IPS-18a (cell line): ENCODE data around the gene ASIC2.

Experiments
- H3K27ac ChIP-seq: one replicate; pipeline ENCODE4 v1.5.1; 2013; ENCODE audit warnings: low read length
- H3K27me3 ChIP-seq: one replicate; pipeline ENCODE4 v1.6.1; 2013; ENCODE audit warnings: mild to moderate bottlenecking, low read length; ENCODE audit not compliant: control insufficient read depth, insufficient read depth
- H3K36me3 ChIP-seq: one replicate; pipeline ENCODE4 v1.6.1; 2013; ENCODE audit warnings: low read depth, low read length; ENCODE audit not compliant: control insufficient read depth
- H3K4me1 ChIP-seq: one replicate; pipeline ENCODE4 v1.6.1; 2013; ENCODE audit warnings: low read depth, low read length; ENCODE audit not compliant: control insufficient read depth
- H3K4me3 ChIP-seq: one replicate; pipeline ENCODE4 v1.5.1; 2013; ENCODE audit warnings: low read length
- H3K9ac ChIP-seq: one replicate; pipeline ENCODE4 v1.6.1; 2013; ENCODE audit warnings: mild to moderate bottlenecking, low read length, moderate library complexity
- H3K9me3 ChIP-seq: one replicate; pipeline ENCODE4 v1.6.1; 2013; ENCODE audit warnings: low read depth, low read length; ENCODE audit not compliant: control insufficient read depth

The ASIC2 gene

GRCh38 chr17:33167736-33168135 lies 125.4 kb downstream of the ASIC2 start:
- no peak overlapping the region for H3K27ac ChIP-seq
- no peaks in the 10 kb centered on the region for H3K27me3 ChIP-seq
- no peak overlapping the region for H3K4me3 ChIP-seq
- no peaks in the 10 kb centered on the region for H3K36me3 ChIP-seq
- no peak overlapping the region for H3K9ac ChIP-seq
- no peaks in the 10 kb centered on the region for H3K9me3 ChIP-seq
- H3K4me1 ChIP-seq, result no peaks in the 10 kb centered on the region

GRCh38 chr17:33166472-33166871 lies 126.6 kb downstream of the ASIC2 start:
- Histone ChIP-seq H3K4me1 (no peaks in the 10 kb centered on the region), H3K27me3 (no peaks in the 10 kb centered on the region)

GRCh38 chr17:33164169-33164881 lies 128.8 kb downstream of the ASIC2 start:
- H3K4me3 ChIP-seq, result no peak overlapping the region
- H3K27me3 ChIP-seq, result no peaks in the 10 kb centered on the region
- no peak overlapping the region for H3K27ac ChIP-seq
- H3K9me3 ChIP-seq, result no peaks in the 10 kb centered on the region
- H3K9ac ChIP-seq, result no peak overlapping the region
- no peaks in the 10 kb centered on the region for H3K4me1 ChIP-seq
- no peaks in the 10 kb centered on the region for H3K36me3 ChIP-seq

More at GRCh38 chr17:33166472-33166871, 126.6 kb downstream of the ASIC2 start:
- Histone ChIP-seq H3K9me3 (no peaks in the 10 kb centered on the region), H3K4me3 (no peak overlapping the region), H3K27ac (no peak overlapping the region), H3K36me3 (no peaks in the 10 kb centered on the region), H3K9ac (no peak overlapping the region)

GRCh38 chr17:33163533-33164168 lies 129.4 kb downstream of the ASIC2 start:
- H3K4me1 ChIP-seq, result no peaks in the 10 kb centered on the region
- no peaks in the 10 kb centered on the region for H3K36me3 ChIP-seq
- no peak overlapping the region for H3K4me3 ChIP-seq
- no peak overlapping the region for H3K27ac ChIP-seq
- no peaks in the 10 kb centered on the region for H3K9me3 ChIP-seq
- no peak overlapping the region for H3K9ac ChIP-seq
- H3K27me3 ChIP-seq, result no peaks in the 10 kb centered on the region

GRCh38 chr17:33154869-33155455 lies 138.1 kb downstream of the ASIC2 start:
- Histone ChIP-seq H3K4me3 (no peak overlapping the region), H3K27me3 (no peaks in the 10 kb centered on the region), H3K4me1 (peaks cover 10% of the 10 kb centered on the region), H3K9ac (no peak overlapping the region), H3K9me3 (no peaks in the 10 kb centered on the region), H3K27ac (no peak overlapping the region), H3K36me3 (no peaks in the 10 kb centered on the region)

GRCh38 chr17:33152783-33153182 lies 140.3 kb downstream of the ASIC2 start:
- Histone ChIP-seq H3K27ac (no peak overlapping the region), H3K36me3 (no peaks in the 10 kb centered on the region), H3K4me3 (no peak overlapping the region), H3K4me1 (peaks cover 10% of the 10 kb centered on the region), H3K9ac (no peak overlapping the region), H3K27me3 (no peaks in the 10 kb centered on the region), H3K9me3 (no peaks in the 10 kb centered on the region)

- Histone ChIP-seq H3K4me1 (peaks cover 10% of the 10 kb centered on the region), H3K27ac (no peak overlapping the region), H3K36me3 (no peaks in the 10 kb centered on the region)
These were observed 141.5 kb downstream of the ASIC2 start for GRCh38 chr17:33151565-33151964.

GRCh38 chr17:33145941-33146340 lies 147.2 kb downstream of the ASIC2 start:
- no peaks in the 10 kb centered on the region for H3K4me1 ChIP-seq
- no peaks in the 10 kb centered on the region for H3K27me3 ChIP-seq
- no peaks in the 10 kb centered on the region for H3K9me3 ChIP-seq

More at GRCh38 chr17:33151565-33151964, 141.5 kb downstream of the ASIC2 start:
- no peaks in the 10 kb centered on the region for H3K27me3 ChIP-seq
- H3K4me3 ChIP-seq, result no peak overlapping the region
- H3K9ac ChIP-seq, result no peak overlapping the region
- no peaks in the 10 kb centered on the region for H3K9me3 ChIP-seq

GRCh38 chr17:33144837-33145236 lies 148.3 kb downstream of the ASIC2 start:
- H3K4me1 ChIP-seq, result peaks cover 10% of the 10 kb centered on the region
- no peak overlapping the region for H3K9ac ChIP-seq
- H3K27me3 ChIP-seq, result no peaks in the 10 kb centered on the region
- H3K36me3 ChIP-seq, result no peaks in the 10 kb centered on the region
- no peaks in the 10 kb centered on the region for H3K9me3 ChIP-seq
- no peak overlapping the region for H3K27ac ChIP-seq
- no peak overlapping the region for H3K4me3 ChIP-seq

More at GRCh38 chr17:33145941-33146340, 147.2 kb downstream of the ASIC2 start:
- Histone ChIP-seq H3K36me3 (no peaks in the 10 kb centered on the region), H3K9ac (no peak overlapping the region), H3K4me3 (no peak overlapping the region), H3K27ac (no peak overlapping the region)

- no peak overlapping the region for H3K4me3 ChIP-seq
- no peak overlapping the region for H3K27ac ChIP-seq
- H3K4me1 ChIP-seq, result peaks cover 12% of the 10 kb centered on the region
- no peaks in the 10 kb centered on the region for H3K27me3 ChIP-seq
- no peaks in the 10 kb centered on the region for H3K36me3 ChIP-seq
- no peak overlapping the region for H3K9ac ChIP-seq
- no peaks in the 10 kb centered on the region for H3K9me3 ChIP-seq
These were observed 150.3 kb downstream of the ASIC2 start for GRCh38 chr17:33142705-33143299.

- H3K36me3 ChIP-seq, result no peaks in the 10 kb centered on the region
- H3K27ac ChIP-seq, result no peak overlapping the region
- no peaks in the 10 kb centered on the region for H3K27me3 ChIP-seq
- H3K4me3 ChIP-seq, result no peak overlapping the region
- no peaks in the 10 kb centered on the region for H3K9me3 ChIP-seq
- H3K4me1 ChIP-seq, result peaks cover 12% of the 10 kb centered on the region
- H3K9ac ChIP-seq, result no peak overlapping the region
These were observed 152.5 kb downstream of the ASIC2 start for GRCh38 chr17:33140413-33141099.
